Small intestine (tissue), 7 donors: Measurements from ENCODE around the gene TUT7. TPM values are rescaled to one million over a fixed set of nuclear protein-coding genes. Genes with fewer than 3 reads are reported as not detected.

ENCODE experiments used
- DNase-seq, 2 donors: peaks; one replicate each; pipeline versions ENCODE4 v3.0.0 to v3.0.0-alpha.2; 2013
- FAIRE-seq: peaks from 2 replicates; lab custom pipeline; 2012; peaks lifted over from hg19 to GRCh38; lab: Jason Lieb, UNC
- H3K27ac ChIP-seq, 3 donors: one replicate each; pipeline ENCODE4 v1.5.1; 2013; ENCODE audit warnings: low read length in 2 of 3, mild to moderate bottlenecking in 2 of 3, control low read depth in 1 of 3, inconsistent platforms in 1 of 3, low read depth in 1 of 3, moderate library complexity in 1 of 3
- H3K27me3 ChIP-seq, 3 donors: one replicate each; pipeline ENCODE4 v1.6.1; 2013; ENCODE audit warnings: low read length in 3 of 3, inconsistent platforms in 1 of 3; ENCODE audit not compliant: control insufficient read depth in 3 of 3, insufficient read depth in 3 of 3
- H3K36me3 ChIP-seq, 3 donors: one replicate each; pipeline ENCODE4 v1.6.1; 2013; ENCODE audit warnings: low read length in 3 of 3, inconsistent platforms in 1 of 3, low read depth in 1 of 3, mild to moderate bottlenecking in 1 of 3, moderate library complexity in 1 of 3; ENCODE audit not compliant: control insufficient read depth in 3 of 3, insufficient read depth in 2 of 3
- H3K4me1 ChIP-seq, 3 donors: one replicate each; pipeline ENCODE4 v1.6.1; 2013; ENCODE audit warnings: low read length in 2 of 3, inconsistent platforms in 1 of 3, low read depth in 1 of 3, mild to moderate bottlenecking in 1 of 3, moderate library complexity in 1 of 3; ENCODE audit not compliant: control insufficient read depth in 3 of 3, insufficient read depth in 2 of 3
- H3K4me3 ChIP-seq, 3 donors: one replicate each; pipeline ENCODE4 v1.5.1; 2013; ENCODE audit warnings: low read length in 3 of 3, control low read depth in 1 of 3, inconsistent platforms in 1 of 3, low read depth in 1 of 3, mild to moderate bottlenecking in 1 of 3, moderate library complexity in 1 of 3
- H3K9me3 ChIP-seq, 2 donors: one replicate each; pipeline ENCODE4 v1.6.1; 2013; ENCODE audit warnings: low read depth in 1 of 2, low read length in 1 of 2; ENCODE audit not compliant: control insufficient read depth in 2 of 2, insufficient read depth in 1 of 2
- WGBS, 3 donors: extraction: QIAGEN DNeasy Blood & Tissue Kit; methylation state at CpG; one replicate each; pipeline ENCODE4 v1.1.7; 2013; 5-methylcytosine and 5-hydroxymethylcytosine counted together
- polyA plus RNA-seq, 4 donors: library from polyadenylated mRNA; stranded (reverse) in 3 of 4; unstranded in 1 of 4; fragments of 200-250 nt in 3 of 4; fragments of 120-200 nt in 1 of 4; gene quantifications; one replicate each; pipeline versions ENCODE4 v1.2.1 to v1.2.3, GENCODE V29; 2013
- donor health status: healthy with polysubstance abuse.
- donor health status: control.
- donor health status: control.
- donor health status: Bipolar disorder and iron deficiency.
- donor health status: healthy.

The TUT7 gene
- polyA plus RNA-seq, 4 donors = 11.1 to 28.6 (median 22.0) TPM

DNA sequence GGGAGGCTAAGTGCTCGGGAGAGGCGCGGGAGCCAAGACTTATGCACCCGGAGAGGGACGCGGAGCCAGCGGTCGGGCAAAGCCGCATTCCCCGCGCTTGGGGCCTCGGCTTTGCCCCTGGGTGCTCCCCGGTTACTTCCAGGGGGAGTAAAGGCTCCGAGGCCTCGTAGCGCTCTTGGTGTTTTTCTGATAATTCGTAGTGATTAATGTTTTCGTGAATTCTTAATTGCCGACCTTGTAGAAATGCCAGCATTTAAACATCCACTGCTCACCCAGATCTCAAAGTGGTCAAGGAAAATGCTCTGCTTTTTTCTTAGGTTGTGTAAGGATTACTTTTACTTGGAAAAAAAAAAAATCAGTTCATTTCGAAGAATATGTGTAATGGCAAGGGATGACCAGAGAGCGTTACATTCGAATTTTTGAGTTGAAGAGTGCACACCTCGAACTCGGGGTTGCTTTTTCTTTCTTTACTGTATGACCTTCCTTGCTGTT is 654 bp upstream of the TUT7 start:
- 8 to 12% (median 11%) methylated on average over 24 of the region's 24 CpGs for WGBS, 3 donors
- Histone ChIP-seq H3K27me3 (no peaks in the 10 kb centered on the region), H3K4me1 (peaks cover 2 to 12% (median 9%) of the 10 kb centered on the region in 3 donors), H3K4me3 (peak overlapping the region; percentile 76 to 96 (median 87)), H3K27ac (peak overlapping the region; percentile 63 to 99 (median 97)), H3K9me3 (no peaks in the 10 kb centered on the region), H3K36me3 (peaks cover 0 to 11% (median 2%) of the 10 kb centered on the region in 3 donors)
- FAIRE-seq (no peak), DNase-seq (no peak)

GRCh38 chr9:86353655-86354010 is 577 bp downstream of the TUT7 start:
- DNase-seq (peak; percentile 80 to 86), FAIRE-seq (no peak)
- H3K27ac ChIP-seq = peak overlapping the region; percentile 94 to 99 (median 97)
- peak overlapping the region; percentile 76 to 98 (median 96) for H3K4me3 ChIP-seq
- H3K36me3 ChIP-seq = peaks cover 0 to 12% (median 2%) of the 10 kb centered on the region in 3 donors
- peaks cover 2 to 12% (median 10%) of the 10 kb centered on the region in 3 donors for H3K4me1 ChIP-seq
- H3K27me3 ChIP-seq = no peaks in the 10 kb centered on the region
- no peaks in the 10 kb centered on the region for H3K9me3 ChIP-seq
- 0% methylated on average over 14 of the region's 14 CpGs for WGBS, 3 donors

DNA sequence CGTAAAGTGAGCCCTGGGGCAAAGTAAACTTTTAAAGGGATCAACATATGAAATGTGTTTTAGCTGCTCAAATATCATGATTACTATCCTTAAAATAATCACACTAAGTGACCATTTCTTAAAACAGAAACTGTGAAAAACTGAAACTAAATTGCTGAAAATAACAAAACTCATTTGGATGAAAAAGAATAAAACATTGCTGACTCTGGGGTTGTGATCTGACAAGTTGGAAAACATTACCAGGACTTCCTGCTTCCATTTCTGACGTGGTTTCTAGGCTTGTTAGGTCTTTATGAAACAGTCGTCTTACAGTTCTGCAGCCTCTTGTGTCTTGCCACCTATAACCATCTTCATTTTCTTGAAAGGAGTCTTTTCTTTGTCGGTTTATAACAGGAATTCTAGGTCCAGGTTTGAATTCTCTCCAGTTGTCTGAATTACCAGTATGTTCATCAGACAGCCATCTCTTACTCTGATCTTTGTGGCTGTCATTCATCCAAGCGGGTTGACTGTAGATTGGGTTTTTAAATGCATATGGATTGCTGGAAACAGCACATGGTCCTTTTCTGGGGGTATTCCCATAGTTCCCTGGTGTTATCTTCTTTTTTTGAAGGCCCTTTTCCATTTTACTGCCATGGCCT is 1.7 kb downstream of the TUT7 start:
- DNase-seq (peak in 1 of 2 donors; percentile 24), FAIRE-seq (no peak)
- peaks cover 0 to 15% (median 2%) of the 10 kb centered on the region in 3 donors for H3K36me3 ChIP-seq
- no peaks in the 10 kb centered on the region for H3K27me3 ChIP-seq
- no peaks in the 10 kb centered on the region for H3K9me3 ChIP-seq
- H3K4me3 ChIP-seq = peak overlapping the region in 2 of 3 donors; percentile 26 to 98
- peak overlapping the region in 2 of 3 donors; percentile 6 to 62 for H3K27ac ChIP-seq
- H3K4me1 ChIP-seq = peaks cover 2 to 12% (median 10%) of the 10 kb centered on the region in 3 donors
- 26 to 38% (median 35%) methylated on average over 5 of the region's 5 CpGs for WGBS, 3 donors

GRCh38 chr9:86351880-86352279 is 2.3 kb downstream of the TUT7 start:
- H3K9me3 ChIP-seq = no peaks in the 10 kb centered on the region
- H3K36me3 ChIP-seq = peaks cover 0 to 15% (median 2%) of the 10 kb centered on the region in 3 donors
- H3K27me3 ChIP-seq = no peaks in the 10 kb centered on the region
- no peak overlapping the region for H3K27ac ChIP-seq
- H3K4me3 ChIP-seq = peak overlapping the region in 1 of 3 donors; percentile 8
- H3K4me1 ChIP-seq = peaks cover 2 to 12% (median 10%) of the 10 kb centered on the region in 3 donors
- WGBS, 3 donors = 19 to 48% (median 36%) methylated on average over 6 of the region's 6 CpGs
- FAIRE-seq = no peak
- no peak for DNase-seq

DNA sequence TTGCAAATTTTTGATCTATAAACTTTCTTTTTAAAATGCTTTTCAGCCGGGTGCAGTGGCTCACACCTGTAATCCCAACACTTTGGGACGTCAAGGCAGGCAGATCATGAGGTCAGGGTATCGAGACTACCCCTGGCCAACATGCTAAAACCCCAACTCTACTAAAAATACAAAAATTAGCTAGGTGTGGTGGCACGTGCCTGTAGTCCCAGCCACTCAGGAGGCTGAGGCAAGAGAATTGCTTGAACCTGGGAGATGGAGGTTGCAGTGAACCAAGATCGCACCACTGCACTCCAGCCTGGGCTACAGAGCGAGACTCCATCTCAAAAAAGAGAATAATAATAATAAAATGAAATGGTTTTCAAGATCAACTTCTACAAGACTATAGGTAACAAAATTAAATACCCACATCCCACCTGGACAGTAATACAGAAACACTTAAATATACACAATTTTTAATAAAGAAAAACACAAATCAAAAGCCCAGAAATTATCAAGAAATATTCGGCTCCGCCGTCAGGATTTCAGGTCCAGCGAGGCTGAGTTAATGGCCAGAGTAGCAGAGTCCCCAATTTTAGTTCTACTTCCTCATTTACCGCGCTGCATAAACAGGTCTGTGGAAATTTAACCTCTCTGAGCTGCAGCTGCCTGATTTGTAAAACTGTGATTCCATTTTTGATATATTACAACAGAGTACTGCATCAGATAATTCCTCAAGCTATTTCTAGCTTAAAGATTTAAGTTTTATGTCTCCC is 4.0 kb downstream of the TUT7 start:
- 74 to 80% (median 76%) methylated on average over 12 of the region's 12 CpGs for WGBS, 3 donors
- Histone ChIP-seq H3K27me3 (no peaks in the 10 kb centered on the region), H3K9me3 (no peaks in the 10 kb centered on the region), H3K36me3 (peaks cover 5 to 17% (median 7%) of the 10 kb centered on the region in 3 donors), H3K4me3 (no peak overlapping the region), H3K4me1 (peaks cover 2 to 12% (median 12%) of the 10 kb centered on the region in 3 donors), H3K27ac (no peak overlapping the region)
- FAIRE-seq (no peak), DNase-seq (no peak)

DNA sequence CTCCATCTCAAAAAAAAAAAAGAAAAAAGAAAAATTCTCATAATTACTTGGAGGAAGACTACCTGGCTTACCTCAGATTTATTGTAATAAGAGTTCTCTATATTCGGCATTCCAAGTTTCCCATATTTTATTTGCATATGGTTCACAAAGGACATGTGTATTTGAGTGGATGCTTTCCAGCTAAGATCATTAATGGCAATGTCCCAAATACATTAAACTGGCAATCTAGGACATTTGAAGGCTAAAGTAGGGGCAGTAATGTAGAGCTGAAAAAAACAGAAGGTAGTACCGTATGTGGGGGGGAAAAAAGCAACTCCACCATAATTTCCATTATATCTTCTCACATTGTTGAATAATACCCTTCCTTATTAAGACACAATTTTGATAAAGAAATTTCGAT is 4.9 kb downstream of the TUT7 start:
- FAIRE-seq (no peak), DNase-seq (no peak)
- no peaks in the 10 kb centered on the region for H3K9me3 ChIP-seq
- H3K4me3 ChIP-seq = no peak overlapping the region
- H3K4me1 ChIP-seq = peaks cover 2 to 12% (median 9%) of the 10 kb centered on the region in 3 donors
- no peak overlapping the region for H3K27ac ChIP-seq
- 79 to 82% (median 81%) methylated on average over 3 of the region's 3 CpGs for WGBS, 3 donors
- no peaks in the 10 kb centered on the region for H3K27me3 ChIP-seq
- peaks cover 8 to 17% (median 13%) of the 10 kb centered on the region in 3 donors for H3K36me3 ChIP-seq

- H3K9me3 ChIP-seq = no peaks in the 10 kb centered on the region
- no peak overlapping the region for H3K4me3 ChIP-seq
- no peak overlapping the region for H3K27ac ChIP-seq
- peaks cover 2 to 11% (median 8%) of the 10 kb centered on the region in 3 donors for H3K4me1 ChIP-seq
- DNase-seq = no peak
- 73 to 91% (median 88%) methylated on average over 2 of the region's 2 CpGs for WGBS, 3 donors
- no peak for FAIRE-seq
- H3K36me3 ChIP-seq = peaks cover 8 to 17% (median 13%) of the 10 kb centered on the region in 3 donors
- no peaks in the 10 kb centered on the region for H3K27me3 ChIP-seq
Observed at GRCh38 chr9:86347991-86348390, 6.2 kb downstream of the TUT7 start.

DNA sequence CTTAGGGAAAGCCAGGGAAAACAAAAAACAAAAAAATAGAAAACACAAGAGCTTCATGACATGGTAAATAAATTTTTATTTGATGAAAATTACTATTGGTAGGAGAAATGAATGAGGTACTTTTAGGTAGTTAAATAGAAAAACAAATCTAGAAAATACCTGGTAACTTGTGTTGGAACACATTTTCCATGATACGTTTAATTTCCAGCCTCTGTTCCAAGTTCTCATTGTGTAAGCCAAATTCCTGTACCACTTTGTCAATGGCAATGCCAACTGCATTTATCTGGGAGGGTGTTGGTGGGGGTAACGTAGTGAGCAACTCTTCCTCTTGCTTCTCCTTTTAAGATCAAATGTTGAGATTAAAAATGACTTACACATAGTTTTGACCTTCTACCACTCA is 9.4 kb downstream of the TUT7 start:
- no peak for FAIRE-seq
- Histone ChIP-seq H3K4me1 (peaks cover 0 to 2% (median 0%) of the 10 kb centered on the region in 3 donors), H3K27ac (no peak overlapping the region), H3K27me3 (no peaks in the 10 kb centered on the region), H3K9me3 (no peaks in the 10 kb centered on the region), H3K36me3 (peaks cover 11 to 26% (median 14%) of the 10 kb centered on the region in 3 donors), H3K4me3 (no peak overlapping the region)
- 93 to 100% (median 96%) methylated on average over 2 of the region's 2 CpGs for WGBS, 3 donors
- DNase-seq = no peak
